ENCODE results near the gene VKORC1L1.

DNA sequence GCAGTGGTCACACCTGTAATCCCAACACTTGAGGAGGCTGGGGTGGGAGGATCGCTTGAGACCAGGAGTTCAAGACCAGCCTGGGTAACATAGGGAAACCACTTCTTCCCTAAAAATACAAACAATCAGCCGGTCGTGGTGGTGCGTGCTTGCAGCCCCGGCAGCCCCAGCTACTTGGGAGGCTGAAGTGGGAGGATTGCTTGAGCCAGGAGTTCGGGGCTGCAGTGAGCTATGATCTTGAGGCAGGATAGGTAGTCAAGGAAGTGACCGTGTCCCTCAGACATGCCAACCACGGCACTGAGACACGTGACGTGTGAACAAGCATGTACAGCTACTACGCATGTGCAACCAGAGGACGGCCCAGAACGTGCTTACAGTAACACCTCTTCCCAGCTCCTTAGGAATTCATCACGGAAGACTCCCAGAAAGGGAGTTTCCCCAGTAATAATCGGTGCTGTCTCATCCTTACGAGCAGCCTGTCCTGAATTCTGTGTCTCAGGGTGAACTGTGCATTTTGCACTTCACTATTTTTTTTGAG is 103.9 kb downstream of the VKORC1L1 start:
- no peak for TF ChIP-seq POLR2A (IDR thresholded peaks at IDR 0.05)
- TF ChIP-seq, protein P1, sequence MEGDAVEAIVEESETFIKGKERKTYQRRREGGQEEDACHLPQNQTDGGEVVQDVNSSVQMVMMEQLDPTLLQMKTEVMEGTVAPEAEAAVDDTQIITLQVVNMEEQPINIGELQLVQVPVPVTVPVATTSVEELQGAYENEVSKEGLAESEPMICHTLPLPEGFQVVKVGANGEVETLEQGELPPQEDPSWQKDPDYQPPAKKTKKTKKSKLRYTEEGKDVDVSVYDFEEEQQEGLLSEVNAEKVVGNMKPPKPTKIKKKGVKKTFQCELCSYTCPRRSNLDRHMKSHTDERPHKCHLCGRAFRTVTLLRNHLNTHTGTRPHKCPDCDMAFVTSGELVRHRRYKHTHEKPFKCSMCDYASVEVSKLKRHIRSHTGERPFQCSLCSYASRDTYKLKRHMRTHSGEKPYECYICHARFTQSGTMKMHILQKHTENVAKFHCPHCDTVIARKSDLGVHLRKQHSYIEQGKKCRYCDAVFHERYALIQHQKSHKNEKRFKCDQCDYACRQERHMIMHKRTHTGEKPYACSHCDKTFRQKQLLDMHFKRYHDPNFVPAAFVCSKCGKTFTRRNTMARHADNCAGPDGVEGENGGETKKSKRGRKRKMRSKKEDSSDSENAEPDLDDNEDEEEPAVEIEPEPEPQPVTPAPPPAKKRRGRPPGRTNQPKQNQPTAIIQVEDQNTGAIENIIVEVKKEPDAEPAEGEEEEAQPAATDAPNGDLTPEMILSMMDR (IDR thresholded peaks at IDR 0.05), result no peak
- no peak for TF ChIP-seq POLR2AphosphoS5 (IDR thresholded peaks at IDR 0.05)
- TF ChIP-seq EP300 (IDR thresholded peaks at IDR 0.05), result no peak

Measured in sigmoid colon (tissue), 4 donors.